Right lobe of liver (tissue), 6 donors: ENCODE data around the gene ITPR3. TPM values are rescaled to one million over a fixed set of nuclear protein-coding genes. Genes with fewer than 3 reads are reported as not detected.
A peak's percentile ranks its signal among the peaks of the same experiment; 100 is the strongest.

Source experiments
- ATAC-seq, 4 donors: fragments of 200-7000 bp; cut with Tn5 transposase; one replicate each; pipeline ENCODE4 v1.9.1; 2020; ENCODE audit warnings: mild to moderate bottlenecking in 4 of 4, moderate library complexity in 4 of 4
- DNase-seq, 3 donors: peaks; one replicate each; pipeline ENCODE4 v3.0.0-alpha.2; 2020
- H3K27ac ChIP-seq, 3 donors: fragments of 200-600 bp; one replicate each; pipeline ENCODE4 v1.8.0; 2022
- H3K27me3 ChIP-seq, 2 donors: fragments of 200-600 bp; one replicate each; pipeline ENCODE4 v1.8.0; 2022
- H3K36me3 ChIP-seq, 4 donors: fragments of 200-600 bp; sonication (generic) in 1 of 4; one replicate each; pipeline versions ENCODE4 v1.5.1 to v1.8.0; 2017 to 2022; ENCODE audit warnings: control low read depth in 1 of 4
- H3K4me1 ChIP-seq, 4 donors: fragments of 200-600 bp; sonication (generic) in 1 of 4; one replicate each; pipeline versions ENCODE4 v1.5.1 to v1.8.0; 2017 to 2022; ENCODE audit warnings: control low read depth in 1 of 4
- H3K4me3 ChIP-seq, 3 donors: fragments of 200-600 bp; one replicate each; pipeline ENCODE4 v1.8.0; 2022
- H3K9me3 ChIP-seq, 4 donors: fragments of 200-600 bp; sonication (generic) in 1 of 4; one replicate each; pipeline versions ENCODE4 v1.5.1 to v1.8.0; 2017 to 2022; ENCODE audit warnings: control low read depth in 1 of 4
- POLR2A ChIP-seq: fragments of 450-650 bp; IDR thresholded peaks from one replicate; pipeline ENCODE4 v1.6.1; 2017; ENCODE audit warnings: antibody characterized with exemption, mild to moderate bottlenecking
- WGBS: methylation state at CpG from one replicate; pipeline ENCODE4 v1.1.6; 2018; ENCODE audit warnings: low coverage, low lambda C conversion rate; ENCODE audit not compliant: insufficient coverage; ENCODE audit errors: missing lambda C conversion rate; 5-methylcytosine and 5-hydroxymethylcytosine counted together
- intact Hi-C, 2 donors: fragments of 100-400 bp; cut with DNase I; formaldehyde crosslinking; loops; one replicate each; pipeline versions ENCODE4 v1.11.2 to v1.14.1; 2022
- total RNA-seq, 6 experiments: library from RNA; depleted of rRNA in 2 of 6; stranded (reverse); fragments of >200 nt in 2 of 6; fragmentation: NEBNext Ultra II Directional in 3 of 6; extraction: Animal tissue kit (Norgen Biotek cat#: 25700) in 3 of 6; gene quantifications; one replicate each; pipeline versions ENCODE4 v1.1.0 to v1.2.4, GENCODE V29; 2016 to 2023
- TF ChIP-seq, protein P1 (sequence below), 4 donors: fragments of 200-600 bp in 3 of 4; fragments of 450-650 bp in 1 of 4; IDR thresholded peaks; one replicate each; pipeline versions ENCODE4 v1.5.1 to v1.8.0; 2016 to 2022; ENCODE audit warnings: antibody characterized with exemption in 4 of 4, mild to moderate bottlenecking in 2 of 4
- donor health status: DM: no; HTN: yes; CAD: no.
- donor health status: DM: no; HTN: no; CAD: no.
- donor health status: DM: no; HTN: no; CAD: no.
- donor health status: DM: no; HTN: yes; CAD: no.
- donor health status: DM: no; HTN: yes; CAD: no.

Gene ITPR3
- total RNA-seq, 6 experiments from 2014 or later: 0.79 to 3.5 (median 1.6) TPM

GRCh38 chr6:33690766-33691165 lies 69.6 kb downstream of the ITPR3 start:
- intact Hi-C loops: no loop called here
- TF ChIP-seq, protein P1, sequence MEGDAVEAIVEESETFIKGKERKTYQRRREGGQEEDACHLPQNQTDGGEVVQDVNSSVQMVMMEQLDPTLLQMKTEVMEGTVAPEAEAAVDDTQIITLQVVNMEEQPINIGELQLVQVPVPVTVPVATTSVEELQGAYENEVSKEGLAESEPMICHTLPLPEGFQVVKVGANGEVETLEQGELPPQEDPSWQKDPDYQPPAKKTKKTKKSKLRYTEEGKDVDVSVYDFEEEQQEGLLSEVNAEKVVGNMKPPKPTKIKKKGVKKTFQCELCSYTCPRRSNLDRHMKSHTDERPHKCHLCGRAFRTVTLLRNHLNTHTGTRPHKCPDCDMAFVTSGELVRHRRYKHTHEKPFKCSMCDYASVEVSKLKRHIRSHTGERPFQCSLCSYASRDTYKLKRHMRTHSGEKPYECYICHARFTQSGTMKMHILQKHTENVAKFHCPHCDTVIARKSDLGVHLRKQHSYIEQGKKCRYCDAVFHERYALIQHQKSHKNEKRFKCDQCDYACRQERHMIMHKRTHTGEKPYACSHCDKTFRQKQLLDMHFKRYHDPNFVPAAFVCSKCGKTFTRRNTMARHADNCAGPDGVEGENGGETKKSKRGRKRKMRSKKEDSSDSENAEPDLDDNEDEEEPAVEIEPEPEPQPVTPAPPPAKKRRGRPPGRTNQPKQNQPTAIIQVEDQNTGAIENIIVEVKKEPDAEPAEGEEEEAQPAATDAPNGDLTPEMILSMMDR (IDR thresholded peaks at IDR 0.05): no peak
- TF ChIP-seq POLR2A: no peak
- Histone ChIP-seq H3K9me3 (no peaks in the 10 kb centered on the region), H3K4me1 (no peaks in the 10 kb centered on the region), H3K36me3 (no peaks in the 10 kb centered on the region), H3K27ac (no peak overlapping the region), H3K27me3 (no peaks in the 10 kb centered on the region), H3K4me3 (no peak overlapping the region)
- DNase-seq (peak in 1 of 3 donors; percentile 49), ATAC-seq (no peak)
- no CpG with 5 or more reads among the region's 13 CpGs for WGBS

- no peak for TF ChIP-seq POLR2A
- TF ChIP-seq, protein P1 (IDR thresholded peaks at IDR 0.05): no peak
- intact Hi-C loops: no loop called here
- H3K9me3 ChIP-seq: no peaks in the 10 kb centered on the region
- no peaks in the 10 kb centered on the region for H3K27me3 ChIP-seq
- 0% methylated on average over 1 of the region's 15 CpGs for WGBS
- no peak overlapping the region for H3K27ac ChIP-seq
- H3K4me3 ChIP-seq: no peak overlapping the region
- peak in 1 of 3 donors; percentile 32 for DNase-seq
- H3K36me3 ChIP-seq: no peaks in the 10 kb centered on the region
- ATAC-seq: no peak
- no peaks in the 10 kb centered on the region for H3K4me1 ChIP-seq
Measured at GRCh38 chr6:33691456-33692077, 70.4 kb downstream of the ITPR3 start.

DNA sequence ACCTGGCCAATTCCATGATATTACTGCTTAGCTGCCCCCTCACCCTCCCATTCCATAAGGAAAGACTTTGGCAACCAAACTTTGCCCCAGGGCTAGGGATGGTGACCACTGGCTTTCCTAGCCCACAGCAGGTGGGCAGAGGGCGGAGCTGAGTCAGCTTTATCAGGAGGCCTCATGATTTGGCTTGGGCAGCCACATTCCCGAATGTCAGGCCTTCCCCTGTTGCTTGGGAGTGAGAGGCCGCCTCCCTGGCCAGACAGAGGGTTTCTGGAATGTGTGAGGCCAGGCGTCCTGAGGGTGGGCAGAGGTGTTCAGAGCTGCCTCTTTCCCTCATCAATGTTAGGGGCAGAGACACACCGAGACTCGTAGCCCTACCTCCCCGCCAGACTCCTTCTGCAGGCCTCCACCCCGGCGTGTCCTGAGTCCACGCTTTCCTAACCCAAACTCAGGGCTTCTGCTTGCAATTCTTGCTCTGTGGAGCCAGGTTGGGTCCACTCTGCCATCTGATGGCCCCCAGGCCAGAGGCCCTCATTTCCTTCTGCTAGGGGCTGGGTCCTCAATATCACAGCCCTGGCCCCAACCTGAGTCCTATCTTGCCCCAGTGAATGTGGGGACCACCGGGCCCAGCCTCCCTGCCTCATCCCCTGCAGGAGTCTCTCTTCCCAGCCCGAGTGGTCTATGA lies 71.1 kb downstream of the ITPR3 start:
- intact Hi-C loops: no loop called here
- DNase-seq: peak in 1 of 3 donors; percentile 45
- H3K27ac ChIP-seq: no peak overlapping the region
- TF ChIP-seq POLR2A: no peak
- TF ChIP-seq, protein P1 (IDR thresholded peaks at IDR 0.05): no peak
- ATAC-seq: no peak
- no peak overlapping the region for H3K4me3 ChIP-seq
- WGBS: 71% methylated on average over 5 of the region's 12 CpGs
- no peaks in the 10 kb centered on the region for H3K9me3 ChIP-seq
- H3K36me3 ChIP-seq: peaks cover 0 to 2% (median 0%) of the 10 kb centered on the region in 4 donors
- peaks cover 0 to 2% (median 0%) of the 10 kb centered on the region in 4 donors for H3K4me1 ChIP-seq
- no peaks in the 10 kb centered on the region for H3K27me3 ChIP-seq

DNA sequence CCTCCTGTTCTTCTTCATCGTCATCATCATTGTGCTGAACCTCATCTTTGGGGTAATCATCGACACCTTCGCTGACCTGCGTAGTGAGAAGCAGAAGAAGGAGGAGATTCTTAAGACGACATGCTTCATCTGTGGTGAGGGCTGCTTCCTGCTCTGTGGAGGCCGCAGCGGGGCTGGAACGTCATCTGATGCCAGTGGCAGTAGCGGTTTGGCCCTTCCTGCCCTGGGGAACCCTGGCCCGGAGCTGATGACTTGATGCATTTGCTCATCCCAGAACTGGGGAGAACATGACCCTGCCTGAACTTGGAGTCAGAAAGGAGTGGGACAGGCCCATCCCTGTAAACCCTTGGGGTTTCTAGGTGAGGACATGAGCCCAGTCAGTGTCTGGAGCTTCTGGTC lies 71.6 kb downstream of the ITPR3 start:
- Histone ChIP-seq H3K4me1 (peaks cover 0 to 2% (median 0%) of the 10 kb centered on the region in 4 donors), H3K36me3 (peaks cover 0 to 6% (median under 1%) of the 10 kb centered on the region in 4 donors), H3K27me3 (no peaks in the 10 kb centered on the region), H3K4me3 (no peak overlapping the region), H3K9me3 (no peaks in the 10 kb centered on the region), H3K27ac (no peak overlapping the region)
- DNase-seq: peak in 1 of 3 donors; percentile 56
- WGBS: 44% methylated on average over 5 of the region's 10 CpGs
- TF ChIP-seq, protein P1 (IDR thresholded peaks at IDR 0.05): no peak
- TF ChIP-seq POLR2A: no peak
- ATAC-seq: peak in 2 of 4 donors; percentile 7 to 8
- intact Hi-C loops: no loop called here
